Suprapubic skin (tissue), 3 donors: ENCODE data around the gene MAGIX.

Experiments
- POLR2AphosphoS5 ChIP-seq, 3 donors: sonication (generic); formaldehyde crosslinking; IDR thresholded peaks; one replicate each; pipeline ENCODE4 v1.6.1; 2017; ENCODE audit warnings: antibody characterized with exemption in 3 of 3
- TF ChIP-seq, protein P1 (sequence below), 2 donors: fragments of 200-600 bp in 1 of 2; fragments of 450-650 bp in 1 of 2; sonication (generic) in 1 of 2; IDR thresholded peaks; one replicate each; pipeline ENCODE4 v1.5.1; 2016 to 2019; ENCODE audit warnings: antibody characterized with exemption in 2 of 2, mild to moderate bottlenecking in 1 of 2, moderate library complexity in 1 of 2

DNA sequence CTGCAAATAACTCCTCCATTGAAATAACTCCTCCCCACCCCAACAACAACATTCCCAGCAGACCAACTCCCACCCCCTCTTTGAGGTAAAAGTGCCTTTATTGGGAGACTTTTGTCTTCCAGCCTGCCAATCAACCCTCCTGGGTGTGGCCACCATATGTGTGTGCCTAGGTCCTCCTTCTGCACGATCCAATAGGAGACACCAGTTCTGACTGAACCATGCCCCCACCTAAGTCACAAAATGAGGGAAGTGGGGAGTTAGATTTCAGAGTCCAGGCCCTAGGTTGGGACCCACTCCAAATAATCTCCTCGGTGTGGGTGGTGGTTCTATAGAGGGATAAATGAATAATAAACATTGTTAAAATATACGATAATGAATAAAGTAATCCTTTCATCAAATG, 12.2 kb downstream of the MAGIX start:
- TF ChIP-seq, protein P1, sequence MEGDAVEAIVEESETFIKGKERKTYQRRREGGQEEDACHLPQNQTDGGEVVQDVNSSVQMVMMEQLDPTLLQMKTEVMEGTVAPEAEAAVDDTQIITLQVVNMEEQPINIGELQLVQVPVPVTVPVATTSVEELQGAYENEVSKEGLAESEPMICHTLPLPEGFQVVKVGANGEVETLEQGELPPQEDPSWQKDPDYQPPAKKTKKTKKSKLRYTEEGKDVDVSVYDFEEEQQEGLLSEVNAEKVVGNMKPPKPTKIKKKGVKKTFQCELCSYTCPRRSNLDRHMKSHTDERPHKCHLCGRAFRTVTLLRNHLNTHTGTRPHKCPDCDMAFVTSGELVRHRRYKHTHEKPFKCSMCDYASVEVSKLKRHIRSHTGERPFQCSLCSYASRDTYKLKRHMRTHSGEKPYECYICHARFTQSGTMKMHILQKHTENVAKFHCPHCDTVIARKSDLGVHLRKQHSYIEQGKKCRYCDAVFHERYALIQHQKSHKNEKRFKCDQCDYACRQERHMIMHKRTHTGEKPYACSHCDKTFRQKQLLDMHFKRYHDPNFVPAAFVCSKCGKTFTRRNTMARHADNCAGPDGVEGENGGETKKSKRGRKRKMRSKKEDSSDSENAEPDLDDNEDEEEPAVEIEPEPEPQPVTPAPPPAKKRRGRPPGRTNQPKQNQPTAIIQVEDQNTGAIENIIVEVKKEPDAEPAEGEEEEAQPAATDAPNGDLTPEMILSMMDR (IDR thresholded peaks at IDR 0.05): no peak
- no peak for TF ChIP-seq POLR2AphosphoS5 (IDR thresholded peaks at IDR 0.05)
